ENCODE measurements around the gene UNC80. TPM values are rescaled to one million over a fixed set of nuclear protein-coding genes. Genes with fewer than 3 reads are reported as not detected.

UNC80 gene
- total RNA-seq, 1 donor from 2014 or later = 2.8 TPM

- Mint-ChIP-seq H3K27ac (ENCODE audit: unreplicated experiment) (no peak overlapping the region), H3K27me3 (ENCODE audit: low read depth) (no peaks in the 10 kb centered on the region), H3K4me3 (no peak overlapping the region), H3K9me3 (no peaks in the 10 kb centered on the region), H3K36me3 (ENCODE audit: low read depth) (no peaks in the 10 kb centered on the region), H3K4me1 (no peaks in the 10 kb centered on the region)
- TF ChIP-seq CTCF (conservative IDR thresholded peaks at IDR 0.05) = no peak
- DNase-seq (ENCODE audit: low read depth, low spot score) = no peak
Measured at GRCh38 chr2:209988010-209988409, 216.4 kb downstream of the UNC80 start.

GRCh38 chr2:209990838-209991237 lies 219.2 kb downstream of the UNC80 start:
- Mint-ChIP-seq H3K36me3 (ENCODE audit: low read depth) (no peaks in the 10 kb centered on the region), H3K4me1 (no peaks in the 10 kb centered on the region), H3K9me3 (no peaks in the 10 kb centered on the region), H3K27ac (ENCODE audit: unreplicated experiment) (no peak overlapping the region), H3K27me3 (ENCODE audit: low read depth) (no peaks in the 10 kb centered on the region), H3K4me3 (no peak overlapping the region)
- no peak for DNase-seq (ENCODE audit: low read depth, low spot score)
- no peak for TF ChIP-seq CTCF (conservative IDR thresholded peaks at IDR 0.05)

GRCh38 chr2:209993968-209994367 lies 222.3 kb downstream of the UNC80 start:
- Mint-ChIP-seq H3K27ac (ENCODE audit: unreplicated experiment) (no peak overlapping the region), H3K9me3 (no peaks in the 10 kb centered on the region), H3K36me3 (ENCODE audit: low read depth) (no peaks in the 10 kb centered on the region), H3K4me3 (no peak overlapping the region), H3K4me1 (no peaks in the 10 kb centered on the region), H3K27me3 (ENCODE audit: low read depth) (no peaks in the 10 kb centered on the region)
- no peak for DNase-seq (ENCODE audit: low read depth, low spot score)
- no peak for TF ChIP-seq CTCF (conservative IDR thresholded peaks at IDR 0.05)

- DNase-seq (ENCODE audit: low read depth, low spot score) = no peak
- H3K9me3 Mint-ChIP-seq = peaks cover 2% of the 10 kb centered on the region
- no peaks in the 10 kb centered on the region for H3K27me3 Mint-ChIP-seq (ENCODE audit: low read depth)
- no peak for TF ChIP-seq CTCF (conservative IDR thresholded peaks at IDR 0.05)
- H3K27ac Mint-ChIP-seq (ENCODE audit: unreplicated experiment) = no peak overlapping the region
- no peaks in the 10 kb centered on the region for H3K36me3 Mint-ChIP-seq (ENCODE audit: low read depth)
- H3K4me3 Mint-ChIP-seq = no peak overlapping the region
- peaks cover 14% of the 10 kb centered on the region for H3K4me1 Mint-ChIP-seq
Measured at GRCh38 chr2:209998596-209998995, 227.0 kb downstream of the UNC80 start.

DNA sequence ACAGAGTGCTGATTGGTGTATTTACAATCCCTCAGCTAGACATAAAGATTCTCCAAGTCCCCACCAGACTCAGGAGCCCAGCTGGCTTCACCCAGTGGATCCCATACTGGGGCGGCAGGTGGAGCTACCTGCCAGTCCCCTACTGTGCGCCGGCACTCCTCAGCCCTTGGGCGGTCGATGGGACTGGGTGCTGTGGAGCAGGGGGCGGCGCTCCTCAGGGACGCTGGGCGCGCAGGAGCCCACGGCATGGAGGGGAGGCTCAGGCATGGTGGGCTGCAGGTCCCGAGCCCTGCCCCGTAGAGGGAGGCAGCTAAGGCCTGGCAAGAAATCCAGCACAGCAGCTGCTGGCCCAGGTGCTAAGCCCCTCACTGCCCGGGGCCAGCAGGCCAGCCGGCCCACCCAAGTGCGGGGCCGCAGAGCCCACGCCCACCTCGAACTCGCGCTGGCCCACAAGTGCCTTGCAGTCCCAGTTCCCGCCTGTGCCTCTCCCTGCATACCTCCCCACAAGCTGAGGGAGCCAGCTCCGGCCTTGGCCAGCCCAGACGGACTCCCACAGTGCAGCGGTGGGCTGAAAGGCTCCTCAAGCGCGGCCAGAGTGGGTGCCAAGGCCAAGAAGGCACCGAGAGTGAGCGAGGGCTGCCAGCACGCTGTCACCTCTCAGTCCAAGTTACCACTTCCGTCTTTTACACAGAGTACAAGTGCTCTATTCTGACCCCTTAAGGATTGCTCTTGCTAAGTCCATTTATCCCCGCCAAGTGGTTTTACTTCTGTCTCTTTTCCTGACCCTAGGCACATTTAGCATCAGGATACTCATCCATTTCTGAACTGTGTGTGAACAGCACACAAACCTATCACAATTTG lies 229.1 kb downstream of the UNC80 start:
- no peak for DNase-seq (ENCODE audit: low read depth, low spot score)
- Mint-ChIP-seq H3K27ac (ENCODE audit: unreplicated experiment) (no peak overlapping the region), H3K9me3 (peaks cover 2% of the 10 kb centered on the region), H3K27me3 (ENCODE audit: low read depth) (no peaks in the 10 kb centered on the region), H3K36me3 (ENCODE audit: low read depth) (no peaks in the 10 kb centered on the region), H3K4me1 (peaks cover 31% of the 10 kb centered on the region), H3K4me3 (peak overlapping the region; percentile 64)
- TF ChIP-seq CTCF (conservative IDR thresholded peaks at IDR 0.05) = no peak

Data from neural crest cell (in vitro differentiated cells).